ENCODE measurements around the gene DUSP28. TPM values are rescaled to one million over a fixed set of nuclear protein-coding genes. Genes with fewer than 3 reads are reported as not detected.
A peak's percentile ranks its signal among the peaks of the same experiment; 100 is the strongest.

The DUSP28 gene
- total and polyA plus RNA-seq, 12 donors, result 4.9 to 22.2 (median 8.5) TPM

DNA sequence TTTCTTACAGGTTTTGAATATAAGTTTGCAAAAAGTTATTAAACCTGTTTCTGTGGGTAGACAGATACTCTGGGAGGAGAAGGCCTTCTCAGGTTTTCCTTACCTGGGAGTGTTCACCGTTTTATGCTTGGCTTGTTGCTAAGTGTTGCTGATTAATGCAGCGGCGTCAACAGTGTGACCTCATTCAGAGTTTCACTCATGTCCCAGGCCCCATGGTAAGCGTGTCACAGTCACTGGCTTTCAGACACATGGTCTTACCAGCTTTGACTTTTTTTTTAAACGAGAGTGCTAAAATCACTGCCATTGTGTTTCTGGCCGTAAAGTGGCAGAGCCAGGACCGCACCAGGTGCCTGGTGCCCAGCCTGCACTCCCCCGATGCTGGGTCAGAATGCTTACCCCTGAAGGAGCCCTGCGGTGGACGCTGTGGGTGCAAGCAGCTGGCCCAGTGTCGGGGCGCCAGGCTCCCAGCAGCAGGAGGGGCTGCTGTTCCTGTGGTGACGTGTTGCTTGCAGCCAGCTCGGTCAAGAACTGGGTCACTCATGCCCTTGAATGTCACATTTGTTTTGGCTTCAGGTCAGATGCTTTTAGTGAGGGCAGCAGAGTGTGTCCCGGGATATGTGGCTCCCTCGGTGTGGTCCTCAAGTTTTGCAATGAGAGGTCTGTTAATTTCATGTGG lies 29.8 kb downstream of the DUSP28 start:
- DNase-seq, result no peak
- intact Hi-C loops (cut with DNase I), result no loop called here
- H3K4me3 ChIP-seq, result no peak overlapping the region
- no peak for TF ChIP-seq POLR2A (IDR thresholded peaks at IDR 0.05)
- TF ChIP-seq, protein P1, sequence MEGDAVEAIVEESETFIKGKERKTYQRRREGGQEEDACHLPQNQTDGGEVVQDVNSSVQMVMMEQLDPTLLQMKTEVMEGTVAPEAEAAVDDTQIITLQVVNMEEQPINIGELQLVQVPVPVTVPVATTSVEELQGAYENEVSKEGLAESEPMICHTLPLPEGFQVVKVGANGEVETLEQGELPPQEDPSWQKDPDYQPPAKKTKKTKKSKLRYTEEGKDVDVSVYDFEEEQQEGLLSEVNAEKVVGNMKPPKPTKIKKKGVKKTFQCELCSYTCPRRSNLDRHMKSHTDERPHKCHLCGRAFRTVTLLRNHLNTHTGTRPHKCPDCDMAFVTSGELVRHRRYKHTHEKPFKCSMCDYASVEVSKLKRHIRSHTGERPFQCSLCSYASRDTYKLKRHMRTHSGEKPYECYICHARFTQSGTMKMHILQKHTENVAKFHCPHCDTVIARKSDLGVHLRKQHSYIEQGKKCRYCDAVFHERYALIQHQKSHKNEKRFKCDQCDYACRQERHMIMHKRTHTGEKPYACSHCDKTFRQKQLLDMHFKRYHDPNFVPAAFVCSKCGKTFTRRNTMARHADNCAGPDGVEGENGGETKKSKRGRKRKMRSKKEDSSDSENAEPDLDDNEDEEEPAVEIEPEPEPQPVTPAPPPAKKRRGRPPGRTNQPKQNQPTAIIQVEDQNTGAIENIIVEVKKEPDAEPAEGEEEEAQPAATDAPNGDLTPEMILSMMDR (IDR thresholded peaks at IDR 0.05), result no peak
- H3K27me3 ChIP-seq, result no peaks in the 10 kb centered on the region
- no peaks in the 10 kb centered on the region for H3K9me3 ChIP-seq (replicated peaks in 1 of 3)
- WGBS, 4 donors, result 66 to 74% (median 70%) methylated on average over 15 to 16 of the region's 16 CpGs
- peaks cover 19 to 28% of the 10 kb centered on the region in 2 donors for H3K4me1 ChIP-seq (replicated peaks in 1 of 2)
- H3K27ac ChIP-seq, result no peak overlapping the region
- peaks cover 0 to 19% of the 10 kb centered on the region in 2 donors for H3K36me3 ChIP-seq (replicated peaks in 1 of 2)

DNA sequence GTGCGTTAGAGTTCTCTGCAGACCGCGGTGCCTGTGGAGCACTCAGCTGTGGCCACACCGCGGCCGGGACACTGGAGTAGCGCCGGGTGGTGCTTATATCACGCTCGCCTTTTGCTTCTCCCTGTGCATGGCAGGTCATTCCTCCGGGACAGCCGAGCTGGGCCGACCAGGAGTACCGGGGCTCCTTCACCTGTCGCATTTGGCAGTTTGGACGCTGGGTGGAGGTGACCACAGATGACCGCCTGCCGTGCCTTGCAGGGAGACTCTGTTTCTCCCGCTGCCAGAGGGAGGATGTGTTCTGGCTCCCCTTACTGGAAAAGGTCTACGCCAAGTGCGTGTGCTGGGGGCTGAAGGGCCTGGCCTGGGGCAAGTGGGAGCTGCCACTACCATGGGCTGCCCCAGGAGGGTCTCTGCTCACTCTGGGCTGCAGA lies 30.5 kb downstream of the DUSP28 start:
- peaks cover 0 to 21% of the 10 kb centered on the region in 2 donors for H3K36me3 ChIP-seq (replicated peaks in 1 of 2)
- H3K4me1 ChIP-seq (replicated peaks in 1 of 2), result peaks cover 12 to 21% of the 10 kb centered on the region in 2 donors
- H3K4me3 ChIP-seq, result no peak overlapping the region
- TF ChIP-seq POLR2A (IDR thresholded peaks at IDR 0.05), result no peak
- TF ChIP-seq, protein P1 (IDR thresholded peaks at IDR 0.05), result no peak
- no peaks in the 10 kb centered on the region for H3K9me3 ChIP-seq (replicated peaks in 1 of 3)
- intact Hi-C loops (cut with DNase I), result no loop called here
- no peak overlapping the region for H3K27ac ChIP-seq
- H3K27me3 ChIP-seq, result no peaks in the 10 kb centered on the region
- peak in 1 of 7 donors; percentile 10 for DNase-seq
- WGBS, 4 donors, result 95 to 100% (median 97%) methylated on average over 11 to 21 of the region's 21 CpGs

DNA sequence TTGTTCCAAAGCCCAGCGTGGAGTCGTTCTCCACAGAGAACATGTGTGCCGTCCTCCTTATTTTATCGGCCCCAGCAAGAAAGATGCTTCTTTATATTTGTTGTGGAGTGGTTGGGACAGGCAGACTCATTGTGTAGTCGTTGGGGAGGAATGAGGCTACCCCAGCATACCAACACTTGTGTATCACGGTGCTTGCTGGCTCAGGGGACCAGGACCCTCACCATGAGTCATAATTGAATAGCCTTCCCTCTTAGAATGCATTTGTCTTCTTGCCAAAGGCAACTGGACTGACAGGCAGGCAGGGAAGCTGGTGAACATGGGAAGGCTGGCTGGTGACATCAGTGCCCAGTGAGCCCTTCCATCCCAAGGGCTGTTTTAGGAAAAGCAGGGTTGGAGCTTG lies 31.1 kb downstream of the DUSP28 start:
- WGBS, 4 donors, result 89 to 93% (median 91%) methylated on average over 6 of the region's 6 CpGs
- no peak overlapping the region for H3K4me3 ChIP-seq
- no peak for DNase-seq
- TF ChIP-seq, protein P1 (IDR thresholded peaks at IDR 0.05), result no peak
- TF ChIP-seq POLR2A (IDR thresholded peaks at IDR 0.05), result no peak
- H3K27me3 ChIP-seq, result no peaks in the 10 kb centered on the region
- intact Hi-C loops (cut with DNase I), result no loop called here
- H3K27ac ChIP-seq, result no peak overlapping the region
- no peaks in the 10 kb centered on the region for H3K9me3 ChIP-seq (replicated peaks in 1 of 3)
- peaks cover 12 to 19% of the 10 kb centered on the region in 2 donors for H3K4me1 ChIP-seq (replicated peaks in 1 of 2)
- H3K36me3 ChIP-seq (replicated peaks in 1 of 2), result peaks cover 0 to 21% of the 10 kb centered on the region in 2 donors

DNA sequence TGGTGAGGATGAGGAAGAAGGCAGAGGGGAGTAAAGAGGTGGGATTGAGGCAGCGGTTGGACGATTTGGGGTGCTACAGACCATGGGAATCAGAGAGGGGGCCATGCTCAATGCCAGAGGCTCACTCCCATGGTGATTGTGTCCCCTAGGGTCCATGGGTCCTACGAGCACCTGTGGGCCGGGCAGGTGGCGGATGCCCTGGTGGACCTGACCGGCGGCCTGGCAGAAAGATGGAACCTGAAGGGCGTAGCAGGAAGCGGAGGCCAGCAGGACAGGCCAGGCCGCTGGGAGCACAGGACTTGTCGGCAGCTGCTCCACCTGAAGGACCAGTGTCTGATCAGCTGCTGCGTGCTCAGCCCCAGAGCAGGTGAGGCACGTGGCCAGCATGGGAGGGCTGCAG lies 31.6 kb downstream of the DUSP28 start:
- H3K4me3 ChIP-seq, result no peak overlapping the region
- no peak overlapping the region for H3K27ac ChIP-seq
- H3K27me3 ChIP-seq, result no peaks in the 10 kb centered on the region
- no peak for DNase-seq
- intact Hi-C loops (cut with DNase I), result no loop called here
- peaks cover 0 to 21% of the 10 kb centered on the region in 2 donors for H3K36me3 ChIP-seq (replicated peaks in 1 of 2)
- TF ChIP-seq POLR2A (IDR thresholded peaks at IDR 0.05), result no peak
- TF ChIP-seq, protein P1 (IDR thresholded peaks at IDR 0.05), result no peak
- 91 to 96% (median 94%) methylated on average over 10 to 13 of the region's 13 CpGs for WGBS, 4 donors
- H3K9me3 ChIP-seq (replicated peaks in 1 of 3), result no peaks in the 10 kb centered on the region
- H3K4me1 ChIP-seq (replicated peaks in 1 of 2), result peaks cover 12 to 19% of the 10 kb centered on the region in 2 donors
